GM12878 (cell line): ENCODE results near the gene HSD11B1L.

Source experiments
- BMI1 ChIP-seq: fragments of 450-650 bp; IDR thresholded peaks from 2 replicates; pipeline ENCODE4 v1.6.1; 2016; ENCODE audit warnings: mild to moderate bottlenecking, moderate library complexity, borderline replicate concordance
- EGR1 ChIP-seq, 2 experiments: IDR thresholded peaks; 1 replicate in 1 of 2; 2 replicates in 1 of 2; pipeline ENCODE4 v1.6.1; 2011 to 2012; ENCODE audit warnings: low read depth in 2 of 2, low read length in 2 of 2, borderline replicate concordance in 1 of 2, mild to moderate bottlenecking in 1 of 2, moderate library complexity in 1 of 2
- ESRRA ChIP-seq: IDR thresholded peaks from 2 replicates; pipeline ENCODE4 v1.6.1; 2012; ENCODE audit warnings: mild to moderate bottlenecking, low read length, improper control_type of control experiment
- GABPA ChIP-seq: IDR thresholded peaks from 2 replicates; pipeline ENCODE4 v1.6.1; 2014; ENCODE audit warnings: antibody characterized with exemption, low read depth, mild to moderate bottlenecking, inconsistent platforms
- KAT2A ChIP-seq: conservative IDR thresholded peaks from 2 replicates; pipeline ENCODE4 v1.6.1; 2011; ENCODE audit warnings: low read depth, low read length; ENCODE audit not compliant: control insufficient read depth
- LARP7 ChIP-seq: fragments of 450-650 bp; IDR thresholded peaks from 2 replicates; pipeline ENCODE4 v1.6.1; 2017; ENCODE audit warnings: mild to moderate bottlenecking
- MYB ChIP-seq: fragments of 150-350 bp; IDR thresholded peaks from 2 replicates; pipeline ENCODE4 v1.6.1; 2014; ENCODE audit warnings: mild to moderate bottlenecking, low read depth, low read length, borderline replicate concordance
- NFIC ChIP-seq: IDR thresholded peaks from 2 replicates; pipeline ENCODE4 v1.6.1; 2012; ENCODE audit warnings: low read depth, mild to moderate bottlenecking, inconsistent platforms, low read length, moderate library complexity
- NFYA ChIP-seq: IDR thresholded peaks from 2 replicates; pipeline ENCODE4 v1.6.1; 2011; ENCODE audit warnings: low read depth, mild to moderate bottlenecking, low read length, improper control_type of control experiment, borderline replicate concordance
- POLR2A ChIP-seq: IDR thresholded peaks from 2 replicates; pipeline ENCODE4 v1.6.1; 2011; ENCODE audit warnings: low read depth, mild to moderate bottlenecking, low read length
- POLR2AphosphoS2 ChIP-seq: IDR thresholded peaks from 2 replicates; pipeline ENCODE4 v1.6.1; 2011; ENCODE audit warnings: low read depth, mild to moderate bottlenecking, low read length, improper control_type of control experiment, moderate library complexity
- TAF1 ChIP-seq: IDR thresholded peaks from 2 replicates; pipeline ENCODE4 v1.6.1; 2011; ENCODE audit warnings: mild to moderate bottlenecking, low read depth, low read length, borderline replicate concordance
- TF ChIP-seq, protein P1 (sequence below), 3 experiments: IDR thresholded peaks in 2 of 3; conservative IDR thresholded peaks in 1 of 3; 2 replicates each; pipeline ENCODE4 v1.5.1; 2011; ENCODE audit warnings: low read depth in 3 of 3, low read length in 3 of 3, mild to moderate bottlenecking in 3 of 3, control low read depth in 2 of 3, moderate library complexity in 2 of 3, inconsistent platforms in 1 of 3, mixed read lengths in 1 of 3; ENCODE audit not compliant: control insufficient read depth in 2 of 3, insufficient read depth in 1 of 3; ENCODE audit errors: extremely low read depth in 1 of 3

DNA sequence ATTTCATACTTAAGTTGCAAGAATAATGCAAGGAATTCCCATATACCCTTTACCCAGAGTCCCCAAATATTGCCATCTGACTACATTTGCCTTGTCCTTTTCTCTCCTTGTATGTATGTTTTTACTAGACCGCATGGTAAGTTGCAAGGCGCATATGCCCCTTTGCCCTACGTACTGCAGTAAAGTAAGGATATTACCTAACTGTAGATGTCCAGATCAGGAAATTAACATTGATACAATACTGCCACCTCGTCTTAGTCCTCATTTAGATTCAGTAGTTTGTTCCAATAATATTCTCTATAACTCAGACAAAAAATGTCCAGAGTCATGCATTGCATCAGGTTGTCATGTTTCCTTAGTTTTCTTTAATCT lies 48.6 kb upstream of the HSD11B1L start:
- TF ChIP-seq MYB = no peak
- no peak for TF ChIP-seq BMI1
- TF ChIP-seq NFYA = no peak
- TF ChIP-seq NFIC = no peak
- TF ChIP-seq GABPA = no peak
- no peak for TF ChIP-seq ESRRA
- no peak for TF ChIP-seq POLR2AphosphoS2
- TF ChIP-seq TAF1 = no peak
- no peak for TF ChIP-seq EGR1 (IDR thresholded peaks at IDR 0.05; ENCODE audit: borderline replicate concordance in 1 of 2, low read depth in 2 of 2, low read length in 2 of 2)
- no peak for TF ChIP-seq POLR2A
- TF ChIP-seq, protein P1, sequence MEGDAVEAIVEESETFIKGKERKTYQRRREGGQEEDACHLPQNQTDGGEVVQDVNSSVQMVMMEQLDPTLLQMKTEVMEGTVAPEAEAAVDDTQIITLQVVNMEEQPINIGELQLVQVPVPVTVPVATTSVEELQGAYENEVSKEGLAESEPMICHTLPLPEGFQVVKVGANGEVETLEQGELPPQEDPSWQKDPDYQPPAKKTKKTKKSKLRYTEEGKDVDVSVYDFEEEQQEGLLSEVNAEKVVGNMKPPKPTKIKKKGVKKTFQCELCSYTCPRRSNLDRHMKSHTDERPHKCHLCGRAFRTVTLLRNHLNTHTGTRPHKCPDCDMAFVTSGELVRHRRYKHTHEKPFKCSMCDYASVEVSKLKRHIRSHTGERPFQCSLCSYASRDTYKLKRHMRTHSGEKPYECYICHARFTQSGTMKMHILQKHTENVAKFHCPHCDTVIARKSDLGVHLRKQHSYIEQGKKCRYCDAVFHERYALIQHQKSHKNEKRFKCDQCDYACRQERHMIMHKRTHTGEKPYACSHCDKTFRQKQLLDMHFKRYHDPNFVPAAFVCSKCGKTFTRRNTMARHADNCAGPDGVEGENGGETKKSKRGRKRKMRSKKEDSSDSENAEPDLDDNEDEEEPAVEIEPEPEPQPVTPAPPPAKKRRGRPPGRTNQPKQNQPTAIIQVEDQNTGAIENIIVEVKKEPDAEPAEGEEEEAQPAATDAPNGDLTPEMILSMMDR (IDR thresholded peaks at IDR 0.05 in 2 of 3, conservative IDR thresholded peaks at IDR 0.05 in 1 of 3; ENCODE audit: control insufficient read depth in 2 of 3, extremely low read depth in 1 of 3, insufficient read depth in 1 of 3, low read depth in 3 of 3, low read length in 3 of 3) = no peak
- TF ChIP-seq LARP7 = no peak
- TF ChIP-seq KAT2A = no peak
